Mesendoderm (in vitro differentiated cells): ENCODE results near the gene POLA2.

Experiments used
- DNase-seq: peaks from one replicate; pipeline ENCODE4 v3.0.0; 2013
- H2AK5ac ChIP-seq: 2 replicates; pipeline ENCODE4 v1.6.1; 2013; ENCODE audit warnings: low read length, inconsistent platforms
- H2BK120ac ChIP-seq: 2 replicates; pipeline ENCODE4 v1.6.1; 2013; ENCODE audit warnings: low read depth, mild to moderate bottlenecking, low read length, moderate library complexity, mixed read lengths
- H2BK15ac ChIP-seq: replicated peaks from 2 replicates; pipeline ENCODE4 v1.6.1; 2013; ENCODE audit warnings: low read depth, mild to moderate bottlenecking, moderate library complexity
- H2BK5ac ChIP-seq: 2 replicates; pipeline ENCODE4 v1.6.1; 2013; ENCODE audit warnings: low read length, inconsistent platforms
- H3K18ac ChIP-seq: 2 replicates; pipeline ENCODE4 v1.6.1; 2013; ENCODE audit warnings: mild to moderate bottlenecking, low read length, mixed read lengths
- H3K23ac ChIP-seq: one replicate; pipeline ENCODE4 v1.6.1; 2013; ENCODE audit warnings: low read length
- H3K27ac ChIP-seq: 2 replicates; pipeline ENCODE4 v1.5.1; 2013; ENCODE audit warnings: low read depth, mild to moderate bottlenecking, inconsistent platforms, low read length, moderate library complexity
- H3K27me3 ChIP-seq: 2 replicates; pipeline ENCODE4 v1.6.1; 2013; ENCODE audit warnings: low read length, control low read depth, mild to moderate bottlenecking, inconsistent platforms; ENCODE audit not compliant: insufficient read depth, poor library complexity
- H3K36me3 ChIP-seq: 2 replicates; pipeline ENCODE4 v1.6.1; 2013; ENCODE audit warnings: low read length, inconsistent platforms; ENCODE audit not compliant: control insufficient read depth, insufficient read depth
- H3K4ac ChIP-seq: one replicate; pipeline ENCODE4 v1.6.1; 2013; ENCODE audit warnings: low read depth, mild to moderate bottlenecking, low read length, moderate library complexity
- H3K4me1 ChIP-seq: 2 replicates; pipeline ENCODE4 v1.6.1; 2013; ENCODE audit warnings: low read depth, low read length, inconsistent platforms; ENCODE audit not compliant: control insufficient read depth
- H3K4me2 ChIP-seq: 2 replicates; pipeline ENCODE4 v1.6.1; 2013; ENCODE audit warnings: low read length
- H3K4me3 ChIP-seq: 2 replicates; pipeline ENCODE4 v1.5.1; 2013; ENCODE audit warnings: mild to moderate bottlenecking, low read length
- H3K56ac ChIP-seq: one replicate; pipeline ENCODE4 v1.6.1; 2013; ENCODE audit warnings: low read length
- H3K79me1 ChIP-seq: 2 replicates; pipeline ENCODE4 v1.6.1; 2013; ENCODE audit warnings: low read length, inconsistent platforms
- H3K79me2 ChIP-seq: 2 replicates; pipeline ENCODE4 v1.6.1; 2013; ENCODE audit warnings: mild to moderate bottlenecking, low read length; ENCODE audit not compliant: control insufficient read depth, insufficient read depth
- H3K9ac ChIP-seq: 2 replicates; pipeline ENCODE4 v1.6.1; 2013; ENCODE audit warnings: low read length, inconsistent platforms
- H4K5ac ChIP-seq: one replicate; pipeline ENCODE4 v1.6.1; 2013; ENCODE audit warnings: low read length
- H4K8ac ChIP-seq: one replicate; pipeline ENCODE4 v1.6.1; 2013; ENCODE audit warnings: low read depth, mild to moderate bottlenecking, control low read depth, low read length, moderate library complexity
- WGBS: extraction: QIAGEN DNeasy Blood & Tissue Kit; methylation state at CpG from one replicate; pipeline ENCODE4 v1.1.7; 2013; ENCODE audit warnings: low lambda C conversion rate, missing lambda C conversion rate; ENCODE audit not compliant: insufficient coverage; ENCODE audit errors: extremely low coverage; 5-methylcytosine and 5-hydroxymethylcytosine counted together

The POLA2 gene

DNA sequence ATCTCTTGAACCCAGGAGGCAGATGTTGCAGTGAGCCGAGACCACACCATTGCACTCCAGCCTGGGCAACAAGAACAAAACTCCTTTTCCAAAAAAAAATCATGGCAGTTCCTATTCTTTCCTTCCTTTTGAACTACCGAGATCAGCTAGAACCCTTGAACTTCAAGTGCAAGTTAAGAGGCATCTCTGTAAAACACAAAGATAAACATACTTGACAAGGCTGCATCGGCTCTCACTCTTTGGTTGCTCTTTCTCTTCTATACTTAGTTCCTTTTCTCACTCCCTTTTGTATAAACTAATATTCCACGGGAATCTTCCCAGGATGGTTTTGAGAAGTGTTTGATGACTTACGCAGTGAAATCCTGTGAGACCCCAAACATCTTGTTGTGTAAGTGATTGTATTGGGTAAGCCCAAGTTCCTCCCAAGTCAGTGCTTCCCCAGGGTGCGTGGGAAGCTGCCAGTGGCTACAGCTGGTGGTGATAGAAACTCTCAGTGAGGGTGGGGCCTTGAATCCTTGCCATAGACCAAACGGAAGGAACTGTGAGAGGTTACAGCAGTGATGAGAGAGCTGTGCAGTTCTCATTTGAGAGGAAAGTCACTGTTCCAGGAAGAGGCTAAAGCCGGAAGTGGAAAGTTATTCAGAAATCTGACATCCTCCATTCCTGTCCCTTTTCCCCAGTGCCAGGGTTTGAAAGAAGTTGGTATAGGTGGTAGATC lies 28.8 kb downstream of the POLA2 start:
- Histone ChIP-seq H2BK5ac (no peak overlapping the region), H2BK120ac (no peak overlapping the region), H3K4me3 (no peak overlapping the region), H3K79me2 (no peaks in the 10 kb centered on the region), H4K8ac (no peak overlapping the region), H3K23ac (no peak overlapping the region), H3K27me3 (no peaks in the 10 kb centered on the region), H3K4me2 (no peak overlapping the region), H3K4me1 (no peaks in the 10 kb centered on the region), H3K18ac (no peak overlapping the region), H3K56ac (no peak overlapping the region), H2BK15ac (no peak overlapping the region), H2AK5ac (no peak overlapping the region), H3K79me1 (no peaks in the 10 kb centered on the region), H3K27ac (no peak overlapping the region), H3K36me3 (peaks cover 26% of the 10 kb centered on the region), H3K9ac (no peak overlapping the region), H4K5ac (no peak overlapping the region), H3K4ac (no peak overlapping the region)
- DNase-seq = no peak
- WGBS = no CpG with 5 or more reads among the region's 8 CpGs

GRCh38 chr11:65291613-65292012 lies 29.9 kb downstream of the POLA2 start:
- peak; percentile 30 for DNase-seq
- no peak overlapping the region for H4K5ac ChIP-seq

GRCh38 chr11:65292890-65293289 lies 31.1 kb downstream of the POLA2 start:
- Histone ChIP-seq H4K5ac (no peak overlapping the region), H3K4me3 (no peak overlapping the region), H3K27me3 (no peaks in the 10 kb centered on the region), H3K56ac (no peak overlapping the region), H3K4me1 (no peaks in the 10 kb centered on the region), H3K23ac (no peak overlapping the region), H2BK120ac (no peak overlapping the region), H2AK5ac (no peak overlapping the region), H3K18ac (no peak overlapping the region), H4K8ac (no peak overlapping the region), H3K36me3 (peaks cover 26% of the 10 kb centered on the region), H3K79me1 (no peaks in the 10 kb centered on the region), H3K79me2 (no peaks in the 10 kb centered on the region), H3K4ac (no peak overlapping the region), H3K4me2 (no peak overlapping the region), H3K9ac (no peak overlapping the region), H2BK5ac (no peak overlapping the region), H3K27ac (no peak overlapping the region), H2BK15ac (no peak overlapping the region)
- WGBS = no CpG with 5 or more reads among the region's 5 CpGs
- DNase-seq = no peak

More at GRCh38 chr11:65291613-65292012, 29.9 kb downstream of the POLA2 start:
- Histone ChIP-seq H3K27me3 (no peaks in the 10 kb centered on the region), H3K4me2 (no peak overlapping the region), H3K36me3 (peaks cover 31% of the 10 kb centered on the region), H3K23ac (no peak overlapping the region), H3K4ac (no peak overlapping the region), H3K79me1 (no peaks in the 10 kb centered on the region), H4K8ac (no peak overlapping the region), H3K27ac (peak overlapping the region; percentile 52), H2AK5ac (no peak overlapping the region), H3K4me3 (no peak overlapping the region), H2BK5ac (no peak overlapping the region), H3K4me1 (no peaks in the 10 kb centered on the region), H3K9ac (no peak overlapping the region), H2BK120ac (no peak overlapping the region), H3K56ac (peak overlapping the region; percentile 34), H3K79me2 (no peaks in the 10 kb centered on the region), H2BK15ac (no peak overlapping the region), H3K18ac (no peak overlapping the region)
- no CpG with 5 or more reads among the region's 5 CpGs for WGBS

DNA sequence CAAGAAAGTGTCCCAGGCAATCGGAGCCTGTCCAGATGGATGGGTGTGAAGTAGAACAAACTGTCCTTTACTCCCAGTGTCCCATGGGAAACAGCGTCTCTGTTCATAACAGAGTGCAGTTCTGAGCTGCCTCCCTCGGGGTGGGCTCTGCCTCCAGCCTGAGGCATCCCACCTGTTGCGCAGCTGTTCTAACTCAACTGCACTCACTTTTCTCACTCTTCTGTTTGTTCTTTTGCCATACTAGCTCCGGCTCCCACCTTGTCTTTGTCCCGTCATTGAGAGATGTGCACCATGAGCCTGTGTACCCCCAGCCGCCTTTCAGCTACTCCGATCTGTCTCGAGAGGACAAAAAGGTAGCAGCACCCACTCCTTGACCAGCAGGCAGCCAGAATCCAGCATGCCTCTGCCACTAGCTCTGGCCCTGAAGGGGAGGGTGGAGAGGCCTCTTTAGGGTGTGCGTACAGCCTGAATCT lies 32.2 kb downstream of the POLA2 start:
- WGBS = no CpG with 5 or more reads among the region's 10 CpGs
- Histone ChIP-seq H4K8ac (no peak overlapping the region), H3K36me3 (peaks cover 26% of the 10 kb centered on the region), H3K4me2 (no peak overlapping the region), H2BK15ac (no peak overlapping the region), H3K27me3 (no peaks in the 10 kb centered on the region), H3K27ac (no peak overlapping the region), H2BK5ac (no peak overlapping the region), H3K23ac (no peak overlapping the region), H3K79me2 (no peaks in the 10 kb centered on the region), H3K79me1 (no peaks in the 10 kb centered on the region), H3K4me1 (no peaks in the 10 kb centered on the region), H3K4me3 (no peak overlapping the region), H3K56ac (no peak overlapping the region), H3K18ac (no peak overlapping the region), H3K4ac (no peak overlapping the region), H4K5ac (no peak overlapping the region), H2BK120ac (no peak overlapping the region), H2AK5ac (no peak overlapping the region), H3K9ac (no peak overlapping the region)
- no peak for DNase-seq

GRCh38 chr11:65295001-65295400 lies 33.2 kb downstream of the POLA2 start:
- no peak overlapping the region for H3K4me3 ChIP-seq
- WGBS = no CpG with 5 or more reads among the region's 11 CpGs

More at GRCh38 chr11:65295001-65295400, 33.2 kb downstream of the POLA2 start:
- Histone ChIP-seq H2BK15ac (no peak overlapping the region), H3K56ac (no peak overlapping the region), H2BK120ac (no peak overlapping the region), H3K36me3 (peaks cover 26% of the 10 kb centered on the region), H3K9ac (no peak overlapping the region), H3K79me1 (no peaks in the 10 kb centered on the region), H3K18ac (no peak overlapping the region), H2BK5ac (no peak overlapping the region), H3K27me3 (no peaks in the 10 kb centered on the region), H4K8ac (no peak overlapping the region), H3K4me2 (no peak overlapping the region), H3K4me1 (no peaks in the 10 kb centered on the region), H3K23ac (no peak overlapping the region), H4K5ac (no peak overlapping the region), H2AK5ac (no peak overlapping the region), H3K27ac (no peak overlapping the region), H3K4ac (no peak overlapping the region), H3K79me2 (no peaks in the 10 kb centered on the region)
- DNase-seq = no peak
